ENCODE results near the gene DACT3.

- TF ChIP-seq CTCF (IDR thresholded peaks at IDR 0.05) (no peak), POLR2A (IDR thresholded peaks at IDR 0.05) (no peak), POLR2AphosphoS5 (IDR thresholded peaks at IDR 0.05) (no peak), EP300 (IDR thresholded peaks at IDR 0.05) (no peak)
Measured at GRCh38 chr19:46603752-46604231, 57.2 kb downstream of the DACT3 start.

Measured in suprapubic skin (tissue), 4 donors.